A673 (cell line): ENCODE results near the gene PGA3.
"Not testable (repeated sequence)": the region's sequence is repeated elsewhere in the genome, so short reads cannot be mapped to it uniquely, and the experiment has no call there.

Experiments used
- EZH2 ChIP-seq: fragments of 200-600 bp; sonication (generic); IDR thresholded peaks from 2 replicates; pipeline ENCODE4 v1.6.1; 2017; ENCODE audit warnings: borderline replicate concordance, low read depth, mild to moderate bottlenecking, mixed read lengths, antibody characterized with exemption, low read length; ENCODE audit not compliant: poor library complexity, severe bottlenecking
- TF ChIP-seq, protein P1 (sequence below): fragments of 300-800, 200-600 bp; sonication (generic); conservative IDR thresholded peaks from 2 replicates; pipeline ENCODE4 v1.5.1; 2017; ENCODE audit warnings: low read depth, mild to moderate bottlenecking, antibody characterized with exemption, low read length, moderate library complexity, mixed read lengths

DNA sequence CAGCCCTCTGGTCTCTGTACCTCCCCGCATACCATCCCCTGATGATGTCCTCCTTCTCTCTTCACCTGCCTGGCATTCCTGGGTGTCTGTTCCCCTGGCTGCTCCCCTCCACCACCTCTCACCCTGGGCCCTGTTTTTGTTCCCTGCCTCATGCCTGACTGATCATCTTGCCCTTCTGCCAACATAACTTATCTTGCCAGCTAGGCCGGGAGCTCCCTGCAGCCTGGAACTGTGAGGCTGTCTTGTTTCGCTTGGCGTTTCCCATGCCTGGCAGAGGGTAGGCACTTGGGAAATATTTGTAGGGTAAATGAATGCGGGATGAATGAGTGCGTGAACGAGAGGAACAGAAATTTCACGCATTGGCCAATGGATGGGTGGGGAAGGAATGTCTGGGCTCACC lies 45.9 kb downstream of the PGA3 start:
- TF ChIP-seq, protein P1, sequence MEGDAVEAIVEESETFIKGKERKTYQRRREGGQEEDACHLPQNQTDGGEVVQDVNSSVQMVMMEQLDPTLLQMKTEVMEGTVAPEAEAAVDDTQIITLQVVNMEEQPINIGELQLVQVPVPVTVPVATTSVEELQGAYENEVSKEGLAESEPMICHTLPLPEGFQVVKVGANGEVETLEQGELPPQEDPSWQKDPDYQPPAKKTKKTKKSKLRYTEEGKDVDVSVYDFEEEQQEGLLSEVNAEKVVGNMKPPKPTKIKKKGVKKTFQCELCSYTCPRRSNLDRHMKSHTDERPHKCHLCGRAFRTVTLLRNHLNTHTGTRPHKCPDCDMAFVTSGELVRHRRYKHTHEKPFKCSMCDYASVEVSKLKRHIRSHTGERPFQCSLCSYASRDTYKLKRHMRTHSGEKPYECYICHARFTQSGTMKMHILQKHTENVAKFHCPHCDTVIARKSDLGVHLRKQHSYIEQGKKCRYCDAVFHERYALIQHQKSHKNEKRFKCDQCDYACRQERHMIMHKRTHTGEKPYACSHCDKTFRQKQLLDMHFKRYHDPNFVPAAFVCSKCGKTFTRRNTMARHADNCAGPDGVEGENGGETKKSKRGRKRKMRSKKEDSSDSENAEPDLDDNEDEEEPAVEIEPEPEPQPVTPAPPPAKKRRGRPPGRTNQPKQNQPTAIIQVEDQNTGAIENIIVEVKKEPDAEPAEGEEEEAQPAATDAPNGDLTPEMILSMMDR, result not testable (repeated sequence)
- TF ChIP-seq EZH2, result not testable (repeated sequence)
